ENCODE results near the gene TXNRD1. TPM values are rescaled to one million over a fixed set of nuclear protein-coding genes. Genes with fewer than 3 reads are reported as not detected.

Gene TXNRD1
- total and polyA plus RNA-seq, 8 donors, result 8.1 to 29.1 (median 15.9) TPM

GRCh38 chr12:104249017-104249416 is 33.4 kb downstream of the TXNRD1 start:
- ATAC-seq (no peak), FAIRE-seq (no peak), DNase-seq (no peak)
- Histone ChIP-seq H3K4me1 (no peaks in the 10 kb centered on the region), H3K36me3 (no peaks in the 10 kb centered on the region), H3K27me3 (no peaks in the 10 kb centered on the region), H3K4me3 (no peak overlapping the region), H3K27ac (no peak overlapping the region), H3K9me3 (no peaks in the 10 kb centered on the region)
- intact Hi-C loops (cut with DNase I), result no loop called here
- WGBS, 2 donors, result 80 to 83% methylated on average over 3 of the region's 3 CpGs
- no peak for TF ChIP-seq CTCF (IDR thresholded peaks at IDR 0.05)

GRCh38 chr12:104249898-104250297 is 34.3 kb downstream of the TXNRD1 start:
- Histone ChIP-seq H3K4me1 (no peaks in the 10 kb centered on the region), H3K27me3 (no peaks in the 10 kb centered on the region), H3K27ac (no peak overlapping the region), H3K9me3 (no peaks in the 10 kb centered on the region), H3K4me3 (no peak overlapping the region), H3K36me3 (no peaks in the 10 kb centered on the region)
- FAIRE-seq, result no peak
- intact Hi-C loops (cut with DNase I), result no loop called here
- ATAC-seq, result no peak
- no peak for DNase-seq
- WGBS, 2 donors, result 85 to 95% methylated on average over 4 of the region's 4 CpGs
- no peak for TF ChIP-seq CTCF (IDR thresholded peaks at IDR 0.05)

GRCh38 chr12:104250366-104251125 is 35.0 kb downstream of the TXNRD1 start:
- FAIRE-seq (no peak), ATAC-seq (no peak), DNase-seq (no peak)
- TF ChIP-seq CTCF (IDR thresholded peaks at IDR 0.05), result no peak
- 68% methylated on average over 2 of the region's 2 CpGs for WGBS, 2 donors
- no peaks in the 10 kb centered on the region for H3K4me1 ChIP-seq
- intact Hi-C loops (cut with DNase I), result no loop called here
- no peak overlapping the region for H3K27ac ChIP-seq
- no peaks in the 10 kb centered on the region for H3K27me3 ChIP-seq
- no peak overlapping the region for H3K4me3 ChIP-seq
- H3K36me3 ChIP-seq, result no peaks in the 10 kb centered on the region
- H3K9me3 ChIP-seq, result no peaks in the 10 kb centered on the region

DNA sequence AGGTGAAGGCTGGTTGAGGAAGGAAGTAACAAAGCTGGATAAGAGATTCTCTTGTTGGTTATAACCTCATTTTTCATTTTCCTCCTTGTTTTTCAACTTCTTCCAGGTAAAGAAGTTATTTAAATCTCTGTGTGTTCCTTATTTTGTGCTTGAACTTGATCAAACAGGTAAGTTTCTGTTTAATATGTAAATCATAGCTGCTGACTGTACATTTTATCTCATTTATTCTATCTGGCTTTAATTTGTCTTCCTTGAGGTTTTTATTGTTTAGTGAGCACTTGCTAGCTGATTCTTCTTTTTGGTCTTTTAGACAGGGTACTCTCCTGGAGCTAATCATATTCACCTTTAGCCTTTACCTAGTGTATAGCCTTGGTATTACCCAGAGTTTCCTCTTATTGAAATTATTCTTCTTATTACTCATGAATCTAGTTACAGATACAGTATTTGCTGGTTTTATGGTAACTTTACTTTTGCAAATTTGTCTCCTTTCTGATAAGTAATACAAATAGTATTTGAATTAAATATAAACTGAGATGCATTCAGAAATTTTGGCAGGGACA is 42.4 kb downstream of the TXNRD1 start:
- FAIRE-seq (no peak), DNase-seq (no peak), ATAC-seq (no peak)
- intact Hi-C loops (cut with DNase I), result no loop called here
- TF ChIP-seq CTCF (IDR thresholded peaks at IDR 0.05), result no peak
- H3K27ac ChIP-seq, result no peak overlapping the region
- no peak overlapping the region for H3K4me3 ChIP-seq
- H3K27me3 ChIP-seq, result no peaks in the 10 kb centered on the region
- no peaks in the 10 kb centered on the region for H3K36me3 ChIP-seq
- no peaks in the 10 kb centered on the region for H3K9me3 ChIP-seq
- no peaks in the 10 kb centered on the region for H3K4me1 ChIP-seq

GRCh38 chr12:104258476-104259067 is 43.0 kb downstream of the TXNRD1 start:
- Histone ChIP-seq H3K27me3 (no peaks in the 10 kb centered on the region), H3K4me3 (no peak overlapping the region), H3K9me3 (no peaks in the 10 kb centered on the region), H3K27ac (no peak overlapping the region), H3K4me1 (no peaks in the 10 kb centered on the region), H3K36me3 (no peaks in the 10 kb centered on the region)
- ATAC-seq (no peak), FAIRE-seq (no peak), DNase-seq (no peak)
- WGBS, 2 donors, result 93% methylated on average over 2 of the region's 2 CpGs
- no peak for TF ChIP-seq CTCF (IDR thresholded peaks at IDR 0.05)
- intact Hi-C loops (cut with DNase I), result no loop called here

All from pancreas (tissue), 10 donors.